HepG2 (cell line): ENCODE results near the gene RAP2A. TPM values are rescaled to one million over a fixed set of nuclear protein-coding genes. Genes with fewer than 3 reads are reported as not detected.

ENCODE experiments used
- BHLHE40 ChIP-seq: IDR thresholded peaks from 2 replicates; pipeline ENCODE4 v1.6.1; 2011; ENCODE audit warnings: low read length, improper control_type of control experiment
- FOXC1 ChIP-seq: sonication (generic); formaldehyde crosslinking; IDR thresholded peaks from 2 replicates; pipeline ENCODE4 v1.8.0; 2022; ENCODE audit warnings: mild to moderate bottlenecking, missing genetic modification reagents, borderline replicate concordance
- FOXJ3 ChIP-seq: sonication (generic); formaldehyde crosslinking; IDR thresholded peaks from 2 replicates; pipeline ENCODE4 v1.4.0; 2020; ENCODE audit warnings: missing genetic modification reagents, mild to moderate bottlenecking, borderline replicate concordance
- GFI1 ChIP-seq: sonication (generic); formaldehyde crosslinking; IDR thresholded peaks from 2 replicates; pipeline ENCODE4 v1.5.0; 2020; ENCODE audit warnings: missing genetic modification reagents, mild to moderate bottlenecking, borderline replicate concordance
- HNRNPK ChIP-seq: fragments of 200-400 bp; formaldehyde crosslinking; IDR thresholded peaks from 2 replicates; pipeline ENCODE4 v1.6.1; 2018; ENCODE audit warnings: low read length, low read depth, moderate library complexity, mild to moderate bottlenecking; ENCODE audit not compliant: poor library complexity, severe bottlenecking
- MBNL3 ChIP-seq: fragments of 250-450 bp; sonication (Bioruptor Pico); conservative IDR thresholded peaks from 2 replicates; pipeline ENCODE4 v1.8.0; 2022; ENCODE audit warnings: mild to moderate bottlenecking, inconsistent platforms
- NAIF1 ChIP-seq: sonication (generic); formaldehyde crosslinking; IDR thresholded peaks from 2 replicates; pipeline ENCODE4 v1.5.0; 2020; ENCODE audit warnings: mild to moderate bottlenecking, missing genetic modification reagents, borderline replicate concordance
- POLR2A ChIP-seq, 2 experiments: IDR thresholded peaks; 2 replicates each; pipeline ENCODE4 v1.6.1; 2011; ENCODE audit warnings: low read depth in 2 of 2, low read length in 2 of 2, mild to moderate bottlenecking in 1 of 2, moderate library complexity in 1 of 2; ENCODE audit not compliant: insufficient read depth in 1 of 2
- ZNF235 ChIP-seq: sonication (generic); formaldehyde crosslinking; IDR thresholded peaks from 2 replicates; pipeline ENCODE4 v1.8.1; 2023; ENCODE audit warnings: mild to moderate bottlenecking, missing genetic modification reagents, borderline replicate concordance
- ZNF253 ChIP-seq: sonication (generic); formaldehyde crosslinking; IDR thresholded peaks from 2 replicates; pipeline ENCODE4 v1.8.0; 2022; ENCODE audit warnings: mild to moderate bottlenecking, missing genetic modification reagents, borderline replicate concordance
- ZNF589 ChIP-seq: sonication (generic); formaldehyde crosslinking; conservative IDR thresholded peaks from 2 replicates; pipeline ENCODE4 v1.8.0; 2022; ENCODE audit warnings: mild to moderate bottlenecking, moderate library complexity, missing genetic modification reagents
- ZNF839 ChIP-seq: sonication (generic); formaldehyde crosslinking; IDR thresholded peaks from 2 replicates; pipeline ENCODE4 v1.4.0; 2020; ENCODE audit warnings: missing genetic modification reagents, mild to moderate bottlenecking, borderline replicate concordance
- ZSCAN20 ChIP-seq: sonication (generic); formaldehyde crosslinking; IDR thresholded peaks from 2 replicates; pipeline ENCODE4 v1.4.0; 2020; ENCODE audit warnings: missing genetic modification reagents, mild to moderate bottlenecking, borderline replicate concordance
- polyA plus RNA-seq, 8 experiments: library from polyadenylated mRNA; depleted of rRNA in 3 of 8; stranded (reverse) in 7 of 8; unstranded in 1 of 8; fragments of >200 nt; fragmentation: Illumina TruSeq in 4 of 8; extraction: Trizol in 4 of 8; gene quantifications; 2 replicates each; pipeline versions ENCODE4 v1.2.1 to v1.2.3, GENCODE V29; 2011 to 2016; ENCODE audit warnings: low read depth in 4 of 8, missing spikeins in 1 of 8, mixed read lengths in 1 of 8; ENCODE audit not compliant: insufficient read depth in 1 of 8
- total RNA-seq, 5 experiments: library from RNA; depleted of rRNA; stranded (reverse); fragments of >200 nt; fragmentation: Illumina TruSeq; extraction: Trizol; gene quantifications; 2 replicates each; pipeline ENCODE4 v1.2.3, GENCODE V29; 2016; ENCODE audit warnings: low read depth in 1 of 5
- TF ChIP-seq, protein P1 (sequence below): sonication (generic); formaldehyde crosslinking; IDR thresholded peaks from 2 replicates; pipeline ENCODE4 v1.5.0; 2020; ENCODE audit warnings: mild to moderate bottlenecking, missing genetic modification reagents, borderline replicate concordance
- TF ChIP-seq, protein P2 (sequence below): fragments of 450-650 bp; IDR thresholded peaks from 2 replicates; pipeline ENCODE4 v1.6.1; 2017; ENCODE audit warnings: mild to moderate bottlenecking
- TF ChIP-seq, protein P3 (sequence below): sonication (generic); formaldehyde crosslinking; IDR thresholded peaks from 2 replicates; pipeline ENCODE4 v1.5.1; 2020; ENCODE audit warnings: missing genetic modification reagents, mild to moderate bottlenecking, borderline replicate concordance
- TF ChIP-seq, protein P4 (sequence below): IDR thresholded peaks from 2 replicates; pipeline ENCODE4 v1.6.1; 2016; ENCODE audit warnings: missing compliant biosample characterization, missing genetic modification reagents, borderline replicate concordance

Gene RAP2A
- total and polyA plus RNA-seq, 2 of the 13 experiments (the other 11 are each of a cell fraction or from before 2014, with no cell fraction given) = 9.9 to 23.1 TPM

DNA sequence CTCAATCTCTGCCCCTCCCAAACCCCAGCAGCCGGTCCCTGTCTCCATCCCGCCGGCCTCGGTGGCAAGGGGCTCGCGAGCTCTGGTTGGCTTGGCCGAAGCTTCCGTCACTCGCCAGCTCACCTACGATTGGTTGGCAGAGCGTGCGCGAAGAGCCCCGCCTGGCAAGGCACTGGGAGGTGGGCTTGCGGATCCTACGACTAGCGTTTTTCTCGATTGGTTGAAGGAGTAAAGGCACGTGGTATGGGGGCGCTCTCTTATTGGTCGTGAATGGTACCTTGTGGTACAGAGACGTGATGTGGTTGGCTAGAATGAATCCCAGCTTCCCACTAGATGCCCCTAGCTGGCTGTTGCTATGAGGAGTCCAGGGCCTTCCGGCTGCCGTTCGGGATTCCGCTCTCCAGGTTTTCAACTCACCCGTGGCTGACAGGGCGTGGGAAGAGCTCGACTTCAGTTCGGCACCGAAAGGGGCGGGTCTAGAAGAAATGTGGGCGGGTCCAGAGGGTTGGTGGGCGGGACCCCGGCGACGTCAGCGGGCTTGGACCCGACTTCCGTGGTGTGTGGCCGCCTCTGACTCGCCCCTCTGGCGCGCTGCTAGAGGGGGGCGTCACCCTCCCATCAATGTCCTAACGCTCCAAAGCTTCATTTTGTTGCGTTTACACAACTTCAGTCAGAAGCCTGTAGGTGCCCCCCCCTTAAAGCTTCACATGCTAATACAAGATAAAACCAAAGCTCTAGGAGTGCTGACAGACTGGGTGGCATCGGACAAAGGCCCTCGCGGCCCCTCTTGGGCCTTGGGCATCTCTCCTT lies 847 bp upstream of the RAP2A start (continued):
- no peak for TF ChIP-seq FOXC1
- TF ChIP-seq HNRNPK = peak; percentile 21
- no peak for TF ChIP-seq FOXJ3 (CRISPR knock-in tag)
- TF ChIP-seq ZNF839 (CRISPR knock-in tag) = 0 out of 2 replicates have a peak, but pooled peaks have one; percentile 40
- TF ChIP-seq, protein P1, sequence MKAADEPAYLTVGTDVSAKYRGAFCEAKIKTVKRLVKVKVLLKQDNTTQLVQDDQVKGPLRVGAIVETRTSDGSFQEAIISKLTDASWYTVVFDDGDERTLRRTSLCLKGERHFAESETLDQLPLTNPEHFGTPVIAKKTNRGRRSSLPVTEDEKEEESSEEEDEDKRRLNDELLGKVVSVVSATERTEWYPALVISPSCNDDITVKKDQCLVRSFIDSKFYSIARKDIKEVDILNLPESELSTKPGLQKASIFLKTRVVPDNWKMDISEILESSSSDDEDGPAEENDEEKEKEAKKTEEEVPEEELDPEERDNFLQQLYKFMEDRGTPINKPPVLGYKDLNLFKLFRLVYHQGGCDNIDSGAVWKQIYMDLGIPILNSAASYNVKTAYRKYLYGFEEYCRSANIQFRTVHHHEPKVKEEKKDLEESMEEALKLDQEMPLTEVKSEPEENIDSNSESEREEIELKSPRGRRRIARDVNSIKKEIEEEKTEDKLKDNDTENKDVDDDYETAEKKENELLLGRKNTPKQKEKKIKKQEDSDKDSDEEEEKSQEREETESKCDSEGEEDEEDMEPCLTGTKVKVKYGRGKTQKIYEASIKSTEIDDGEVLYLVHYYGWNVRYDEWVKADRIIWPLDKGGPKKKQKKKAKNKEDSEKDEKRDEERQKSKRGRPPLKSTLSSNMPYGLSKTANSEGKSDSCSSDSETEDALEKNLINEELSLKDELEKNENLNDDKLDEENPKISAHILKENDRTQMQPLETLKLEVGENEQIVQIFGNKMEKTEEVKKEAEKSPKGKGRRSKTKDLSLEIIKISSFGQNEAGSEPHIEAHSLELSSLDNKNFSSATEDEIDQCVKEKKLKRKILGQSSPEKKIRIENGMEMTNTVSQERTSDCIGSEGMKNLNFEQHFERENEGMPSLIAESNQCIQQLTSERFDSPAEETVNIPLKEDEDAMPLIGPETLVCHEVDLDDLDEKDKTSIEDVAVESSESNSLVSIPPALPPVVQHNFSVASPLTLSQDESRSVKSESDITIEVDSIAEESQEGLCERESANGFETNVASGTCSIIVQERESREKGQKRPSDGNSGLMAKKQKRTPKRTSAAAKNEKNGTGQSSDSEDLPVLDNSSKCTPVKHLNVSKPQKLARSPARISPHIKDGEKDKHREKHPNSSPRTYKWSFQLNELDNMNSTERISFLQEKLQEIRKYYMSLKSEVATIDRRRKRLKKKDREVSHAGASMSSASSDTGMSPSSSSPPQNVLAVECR = peak; percentile 62; the same call in 1 of the 2 replicates
- peak; percentile 58 to 65 for TF ChIP-seq POLR2A (IDR thresholded peaks at IDR 0.05; ENCODE audit: insufficient read depth in 1 of 2, low read depth in 2 of 2, low read length in 2 of 2)
- TF ChIP-seq ZNF589 (CRISPR knock-in tag) = 0 out of 2 replicates have a peak, but pooled peaks have one; percentile 27
- TF ChIP-seq, protein P2, sequence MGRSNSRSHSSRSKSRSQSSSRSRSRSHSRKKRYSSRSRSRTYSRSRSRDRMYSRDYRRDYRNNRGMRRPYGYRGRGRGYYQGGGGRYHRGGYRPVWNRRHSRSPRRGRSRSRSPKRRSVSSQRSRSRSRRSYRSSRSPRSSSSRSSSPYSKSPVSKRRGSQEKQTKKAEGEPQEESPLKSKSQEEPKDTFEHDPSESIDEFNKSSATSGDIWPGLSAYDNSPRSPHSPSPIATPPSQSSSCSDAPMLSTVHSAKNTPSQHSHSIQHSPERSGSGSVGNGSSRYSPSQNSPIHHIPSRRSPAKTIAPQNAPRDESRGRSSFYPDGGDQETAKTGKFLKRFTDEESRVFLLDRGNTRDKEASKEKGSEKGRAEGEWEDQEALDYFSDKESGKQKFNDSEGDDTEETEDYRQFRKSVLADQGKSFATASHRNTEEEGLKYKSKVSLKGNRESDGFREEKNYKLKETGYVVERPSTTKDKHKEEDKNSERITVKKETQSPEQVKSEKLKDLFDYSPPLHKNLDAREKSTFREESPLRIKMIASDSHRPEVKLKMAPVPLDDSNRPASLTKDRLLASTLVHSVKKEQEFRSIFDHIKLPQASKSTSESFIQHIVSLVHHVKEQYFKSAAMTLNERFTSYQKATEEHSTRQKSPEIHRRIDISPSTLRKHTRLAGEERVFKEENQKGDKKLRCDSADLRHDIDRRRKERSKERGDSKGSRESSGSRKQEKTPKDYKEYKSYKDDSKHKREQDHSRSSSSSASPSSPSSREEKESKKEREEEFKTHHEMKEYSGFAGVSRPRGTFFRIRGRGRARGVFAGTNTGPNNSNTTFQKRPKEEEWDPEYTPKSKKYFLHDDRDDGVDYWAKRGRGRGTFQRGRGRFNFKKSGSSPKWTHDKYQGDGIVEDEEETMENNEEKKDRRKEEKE = no peak
- TF ChIP-seq ZNF253 (CRISPR knock-in tag) = no peak
- TF ChIP-seq, protein P3, sequence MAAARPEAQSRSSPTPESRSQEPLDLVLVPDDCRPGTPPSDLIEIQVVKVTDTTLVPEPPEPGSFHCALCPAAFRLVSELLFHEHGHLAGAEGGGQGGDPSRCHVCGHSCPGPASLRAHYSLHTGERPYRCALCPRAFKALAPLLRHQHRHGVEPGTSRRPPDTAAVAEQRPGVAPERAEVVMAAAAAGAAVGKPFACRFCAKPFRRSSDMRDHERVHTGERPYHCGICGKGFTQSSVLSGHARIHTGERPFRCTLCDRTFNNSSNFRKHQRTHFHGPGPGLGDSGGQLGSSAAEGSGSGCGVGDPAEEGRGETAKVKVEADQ = peak; percentile 56; the same call in 1 of the 2 replicates
- 0 out of 2 replicates have a peak, but pooled peaks have one; percentile 76 for TF ChIP-seq NAIF1 (CRISPR knock-in tag)
- no peak for TF ChIP-seq BHLHE40
- TF ChIP-seq ZNF235 (CRISPR knock-in tag) = no peak
- TF ChIP-seq, protein P4, sequence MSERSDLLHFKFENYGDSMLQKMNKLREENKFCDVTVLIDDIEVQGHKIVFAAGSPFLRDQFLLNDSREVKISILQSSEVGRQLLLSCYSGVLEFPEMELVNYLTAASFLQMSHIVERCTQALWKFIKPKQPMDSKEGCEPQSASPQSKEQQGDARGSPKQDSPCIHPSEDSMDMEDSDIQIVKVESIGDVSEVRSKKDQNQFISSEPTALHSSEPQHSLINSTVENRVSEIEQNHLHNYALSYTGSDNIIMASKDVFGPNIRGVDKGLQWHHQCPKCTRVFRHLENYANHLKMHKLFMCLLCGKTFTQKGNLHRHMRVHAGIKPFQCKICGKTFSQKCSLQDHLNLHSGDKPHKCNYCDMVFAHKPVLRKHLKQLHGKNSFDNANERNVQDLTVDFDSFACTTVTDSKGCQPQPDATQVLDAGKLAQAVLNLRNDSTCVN (CRISPR knock-in tag) = no peak
- 0 out of 2 replicates have a peak, but pooled peaks have one; percentile 8 for TF ChIP-seq GFI1
- TF ChIP-seq MBNL3 = no peak
- TF ChIP-seq ZSCAN20 (CRISPR knock-in tag) = no peak
